ENCODE measurements around the gene SAFB. TPM values are rescaled to one million over a fixed set of nuclear protein-coding genes. Genes with fewer than 3 reads are reported as not detected.
"Not testable (repeated sequence)": the region's sequence is repeated elsewhere in the genome, so short reads cannot be mapped to it uniquely, and the experiment has no call there.

The SAFB gene
- total RNA-seq, 2 donors from 2014 or later, result 56.1 to 82.5 TPM

DNA sequence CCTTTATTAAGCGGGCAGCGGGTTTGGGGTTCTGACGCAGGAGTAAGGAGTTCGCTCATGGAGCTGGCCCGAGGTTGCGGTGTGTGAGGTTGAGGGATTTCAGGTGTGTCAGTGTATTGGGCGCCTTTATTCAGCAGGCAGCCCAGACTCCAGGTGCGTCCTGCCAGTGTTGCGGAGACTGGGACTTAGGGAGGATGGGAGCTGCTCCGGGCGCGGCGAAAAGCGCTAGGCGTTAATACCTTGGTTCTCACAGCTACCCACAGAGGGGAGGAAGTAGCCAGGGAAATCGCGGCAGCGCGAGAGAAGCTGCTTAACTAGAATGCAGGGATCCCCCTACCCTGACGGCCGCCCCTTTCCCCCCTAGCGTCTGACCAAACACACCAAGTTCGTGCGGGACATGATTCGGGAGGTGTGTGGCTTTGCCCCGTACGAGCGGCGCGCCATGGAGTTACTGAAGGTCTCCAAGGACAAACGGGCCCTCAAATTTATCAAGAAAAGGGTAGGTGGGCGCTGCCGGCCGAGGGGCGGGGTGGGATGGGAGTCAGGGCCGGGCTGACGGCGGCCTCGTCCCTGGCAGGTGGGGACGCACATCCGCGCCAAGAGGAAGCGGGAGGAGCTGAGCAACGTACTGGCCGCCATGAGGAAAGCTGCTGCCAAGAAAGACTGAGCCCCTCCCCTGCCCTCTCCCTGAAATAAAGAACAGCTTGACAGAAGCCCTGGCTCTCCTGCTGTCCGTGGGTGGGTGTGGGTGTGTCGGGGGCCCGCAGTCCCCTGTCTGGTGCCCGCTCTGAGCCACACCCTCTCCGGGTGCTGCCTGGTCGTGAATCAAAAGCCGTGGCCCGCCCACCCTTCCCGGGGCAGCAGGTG is 68.3 kb downstream of the SAFB start:
- intact Hi-C loops (cut with DNase I, micrococcal nuclease), result no loop called here
- DNase-seq (peak; percentile 73 to 89), ATAC-seq (peak; percentile 41)

DNA sequence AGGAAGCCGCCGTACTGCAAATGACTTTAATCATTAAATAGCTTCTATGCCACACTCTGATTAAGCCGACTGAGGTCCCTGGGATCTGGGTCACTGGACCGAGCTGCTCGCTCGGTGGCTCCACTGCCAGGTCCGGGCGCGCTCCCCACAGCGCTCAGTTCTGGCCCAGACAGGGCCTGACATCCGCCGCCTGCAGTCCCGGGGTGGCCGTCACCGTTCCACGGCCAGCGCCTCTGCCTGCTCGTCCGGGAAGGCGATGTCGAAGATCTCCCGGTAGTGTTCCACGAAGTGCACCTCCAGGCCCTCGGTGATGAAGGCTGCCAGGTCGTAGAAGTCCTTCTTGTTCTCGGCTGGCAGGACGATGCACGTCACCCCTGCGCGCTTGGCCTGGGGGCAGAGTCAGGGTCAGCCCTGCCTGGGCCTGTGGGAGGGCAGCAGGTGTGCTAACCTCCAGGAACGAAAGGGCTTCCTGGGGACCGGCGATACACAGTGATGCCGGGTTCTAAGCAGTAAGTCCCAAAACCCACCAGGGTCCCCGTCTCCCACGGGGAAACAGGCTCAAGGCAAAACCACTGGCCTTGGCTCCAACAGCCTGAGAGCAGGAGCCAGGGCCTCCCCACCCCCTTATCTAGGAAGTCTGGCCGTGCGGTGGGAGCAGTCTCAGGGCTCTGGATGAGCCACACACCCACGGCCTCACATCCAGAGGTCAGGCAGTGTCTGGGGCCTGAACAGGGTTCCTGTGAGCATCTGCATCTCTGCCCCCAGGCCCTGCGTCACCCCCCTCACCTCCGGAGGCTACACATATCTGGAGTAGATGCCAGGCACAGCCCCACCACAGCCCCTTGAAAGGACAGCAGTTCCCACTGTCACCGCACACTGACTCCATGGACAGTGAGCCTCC is 69.2 kb downstream of the SAFB start:
- no peak for ATAC-seq
- intact Hi-C loops (cut with DNase I, micrococcal nuclease), result no loop called here
- DNase-seq, result peak in 1 of 2 donors; percentile 31

DNA sequence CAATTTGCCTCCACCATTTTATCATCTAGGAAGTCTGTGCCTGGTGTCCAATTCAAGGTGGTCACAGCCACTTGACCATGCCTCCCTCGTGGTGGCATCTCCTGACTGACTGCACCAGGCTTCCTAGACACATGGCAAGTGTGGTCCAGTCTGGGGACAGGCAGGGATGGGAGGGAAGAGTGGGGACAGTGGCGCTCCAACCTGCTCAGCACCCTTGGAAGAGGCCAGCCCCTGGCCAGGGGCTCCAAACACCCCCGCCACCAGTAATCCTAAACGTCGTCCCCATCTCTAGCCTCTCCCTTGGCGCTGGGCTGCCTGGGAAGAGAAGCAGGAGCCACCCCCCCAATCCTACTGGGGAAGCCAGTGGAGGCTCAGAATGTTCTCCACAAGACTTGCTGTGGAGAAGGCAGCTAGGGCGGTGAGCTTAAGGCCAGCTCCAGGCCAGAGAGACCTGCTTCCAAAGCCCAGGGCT is 69.9 kb downstream of the SAFB start:
- DNase-seq, result peak in 1 of 2 donors; percentile 25
- no peak for ATAC-seq
- intact Hi-C loops (cut with DNase I, micrococcal nuclease), result no loop called here

DNA sequence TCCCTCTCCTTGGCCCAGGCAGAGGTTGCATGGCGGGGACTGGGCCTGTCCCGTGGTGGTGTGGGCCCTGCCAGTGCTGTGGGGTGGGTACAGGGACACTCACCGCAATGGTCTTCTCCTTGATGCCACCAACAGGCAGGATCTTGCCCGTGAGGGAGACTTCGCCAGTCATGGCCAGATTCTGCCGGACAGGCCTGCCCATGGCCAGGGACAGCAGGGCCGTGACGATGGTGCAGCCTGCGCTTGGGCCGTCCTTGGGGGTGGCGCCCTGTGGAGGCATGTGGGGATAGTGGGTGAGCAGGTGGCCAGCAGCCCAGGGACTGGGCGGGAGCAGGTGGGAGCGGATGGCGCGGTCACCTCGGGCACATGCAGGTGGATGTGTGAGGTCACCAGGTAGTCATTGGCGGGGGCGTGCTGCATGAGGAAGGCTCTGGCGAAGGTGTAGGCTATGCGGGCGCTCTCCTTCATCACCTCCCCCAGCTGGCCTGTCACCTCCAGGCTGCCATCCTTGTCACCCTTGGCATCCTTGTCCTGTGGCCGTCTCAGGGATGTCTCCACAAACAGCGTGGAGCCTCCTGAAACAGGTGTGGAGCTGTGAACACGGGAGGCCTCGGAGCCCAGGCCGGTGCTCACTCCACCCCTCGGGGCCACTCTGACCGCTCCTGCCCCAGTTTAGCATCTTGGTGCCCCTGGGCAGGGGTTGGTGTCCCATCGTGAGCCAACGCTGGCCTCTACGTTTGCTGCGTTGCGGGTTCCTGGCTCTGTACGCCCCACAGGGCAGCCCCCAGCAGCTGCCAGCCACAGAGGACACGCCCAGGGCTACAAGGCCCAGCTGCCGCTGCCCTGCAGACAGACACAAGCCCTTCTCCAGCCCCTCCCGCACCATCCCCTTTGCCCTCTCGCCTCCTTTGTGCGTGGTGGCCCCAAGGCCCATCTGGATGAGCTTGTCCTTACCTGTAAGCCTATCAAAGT is 70.6 kb downstream of the SAFB start:
- DNase-seq (peak in 1 of 2 donors; percentile 24), ATAC-seq (no peak)
- intact Hi-C loops (cut with DNase I, micrococcal nuclease), result no loop called here

DNA sequence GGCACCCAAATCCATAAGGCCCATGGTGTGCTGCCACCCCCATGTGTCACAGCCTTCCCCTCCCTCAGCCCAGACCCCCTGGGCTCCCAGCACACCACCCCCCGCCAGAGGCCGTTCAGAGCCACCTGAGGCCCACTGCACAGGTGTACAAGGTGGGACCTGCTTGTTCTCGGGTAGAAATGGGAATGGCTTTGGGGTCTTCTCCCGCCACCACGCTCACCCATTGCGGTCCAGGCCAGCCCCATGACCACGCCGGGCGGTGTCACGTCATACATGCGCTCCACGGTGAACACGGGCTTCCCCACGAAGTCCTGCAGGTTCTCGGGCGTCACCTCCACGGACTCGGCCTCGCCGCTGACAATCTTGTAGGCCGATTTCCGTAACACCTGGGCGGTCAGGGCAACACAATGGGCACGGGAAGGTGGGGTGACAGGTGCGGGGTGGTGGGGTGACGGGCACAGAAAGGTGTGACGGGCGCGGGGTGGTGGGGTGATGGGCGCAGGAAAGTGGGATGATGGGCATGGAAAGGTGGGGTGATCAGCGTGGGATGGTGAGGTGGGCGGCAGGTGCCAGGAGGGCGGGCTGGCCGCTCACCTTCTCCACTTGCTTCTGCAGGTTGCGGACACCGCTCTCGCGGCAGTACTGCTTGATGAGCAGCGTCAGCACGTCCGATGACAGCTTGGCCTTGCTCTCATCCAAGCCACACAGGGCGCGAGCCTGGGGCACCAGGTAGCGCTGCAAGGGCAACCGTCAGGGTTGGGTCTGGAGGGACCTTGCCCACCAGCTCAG is 71.5 kb downstream of the SAFB start:
- ATAC-seq, result no peak
- peak in 1 of 2 donors; percentile 32 for DNase-seq
- intact Hi-C loops (cut with DNase I, micrococcal nuclease), result no loop called here

DNA sequence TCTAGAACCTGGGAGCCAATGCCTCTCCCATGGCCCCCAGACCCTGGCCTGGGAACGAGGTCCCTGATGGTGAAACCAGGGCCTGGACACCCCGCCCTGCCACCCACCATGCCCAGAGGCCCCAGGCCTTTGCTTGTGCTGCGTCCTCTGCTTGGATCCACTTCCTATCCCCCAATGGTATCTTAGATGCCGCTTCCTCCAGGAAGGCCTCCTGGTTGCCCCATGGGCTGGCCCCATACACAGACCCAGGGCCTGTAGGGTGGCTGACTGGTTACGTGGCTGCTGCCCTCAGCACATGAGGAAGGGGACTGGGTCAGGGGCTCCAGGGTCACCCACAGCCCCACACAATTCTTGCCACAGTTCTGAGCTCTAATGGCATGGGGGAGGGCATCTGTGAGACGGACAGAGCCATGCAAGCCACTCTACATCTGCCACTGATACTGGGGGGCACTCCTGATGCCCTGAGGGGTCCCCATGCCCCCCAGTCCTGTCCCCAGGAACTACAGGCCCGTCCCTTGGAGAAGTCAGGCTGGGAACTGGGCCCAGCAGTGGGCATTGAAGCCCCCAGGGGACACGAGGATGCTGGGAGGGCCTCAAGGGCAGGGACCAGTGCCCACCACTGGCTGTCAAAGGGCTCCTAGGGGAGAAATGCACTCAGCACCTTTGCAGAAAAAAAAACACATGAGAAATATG is 72.2 kb downstream of the SAFB start:
- intact Hi-C loops (cut with DNase I, micrococcal nuclease), result no loop called here
- DNase-seq, result no peak
- ATAC-seq, result no peak

DNA sequence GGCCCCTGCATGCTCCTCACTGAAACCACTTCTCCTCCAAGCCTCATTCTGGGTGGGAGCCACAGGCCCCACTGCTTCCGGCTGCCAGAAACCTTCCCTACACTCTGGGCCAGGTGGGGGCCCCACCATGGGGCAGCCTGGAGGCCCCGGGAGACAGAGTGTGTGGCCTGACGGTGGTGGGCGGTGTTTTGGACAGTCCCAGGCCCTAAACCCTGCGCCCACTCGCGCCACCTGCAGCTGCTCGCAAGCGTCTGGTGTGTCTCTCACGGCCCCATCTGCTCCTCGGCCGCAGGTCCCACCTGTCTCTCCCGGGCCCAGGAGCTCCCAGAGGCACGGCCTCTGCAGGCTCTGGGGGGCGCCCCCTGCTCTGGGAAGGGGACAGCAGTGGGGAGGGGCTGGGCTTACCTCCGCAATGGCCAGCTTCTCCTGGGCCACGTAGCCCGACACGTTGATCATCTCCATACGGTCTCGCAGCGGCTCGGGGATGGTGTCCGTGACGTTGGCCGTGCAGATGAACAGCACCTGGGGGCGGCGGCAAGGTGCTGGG is 72.8 kb downstream of the SAFB start:
- intact Hi-C loops (cut with DNase I, micrococcal nuclease), result no loop called here
- DNase-seq (peak in 1 of 2 donors; percentile 24), ATAC-seq (no peak)

DNA sequence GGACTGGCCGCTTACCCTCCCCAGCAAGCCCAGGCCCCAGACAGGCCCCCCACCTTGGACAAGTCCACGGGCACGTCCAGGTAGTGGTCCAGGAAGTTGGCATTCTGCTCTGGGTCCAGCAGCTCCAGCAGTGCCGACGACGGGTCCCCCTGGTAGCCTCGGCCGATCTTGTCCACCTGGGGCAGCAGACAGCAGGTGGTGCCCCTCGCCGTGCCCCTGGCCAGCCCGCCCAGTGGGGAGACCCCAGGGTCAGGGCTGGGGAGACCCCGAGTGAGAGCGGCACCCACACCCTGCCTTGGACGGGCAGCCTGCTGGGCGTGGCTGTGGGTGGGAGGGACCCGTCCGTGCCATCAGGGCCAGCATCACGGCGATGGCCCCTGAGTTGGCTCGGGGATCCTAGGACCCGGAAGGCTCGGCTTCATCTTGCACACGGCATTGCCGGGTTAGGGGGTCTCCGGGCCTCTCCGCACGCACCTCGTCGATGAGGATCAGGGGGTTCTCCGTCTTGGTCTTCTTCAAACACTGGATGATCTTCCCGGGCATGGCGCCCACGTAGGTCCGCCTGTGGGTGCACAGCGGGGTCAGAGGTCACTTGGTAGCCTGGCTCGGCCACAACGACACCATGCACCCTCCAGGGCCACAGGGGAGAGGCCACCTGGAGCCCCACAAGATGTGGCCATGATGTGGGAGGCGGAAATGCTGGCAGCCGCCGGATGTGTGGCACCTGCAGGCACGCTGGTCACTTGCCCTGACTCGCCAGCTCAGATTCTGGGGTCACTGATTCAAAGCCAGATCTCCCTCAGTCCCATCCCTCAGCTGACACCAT is 73.5 kb downstream of the SAFB start:
- no peak for ATAC-seq
- DNase-seq, result peak in 1 of 2 donors; percentile 23
- intact Hi-C loops (cut with DNase I, micrococcal nuclease), result no loop called here

DNA sequence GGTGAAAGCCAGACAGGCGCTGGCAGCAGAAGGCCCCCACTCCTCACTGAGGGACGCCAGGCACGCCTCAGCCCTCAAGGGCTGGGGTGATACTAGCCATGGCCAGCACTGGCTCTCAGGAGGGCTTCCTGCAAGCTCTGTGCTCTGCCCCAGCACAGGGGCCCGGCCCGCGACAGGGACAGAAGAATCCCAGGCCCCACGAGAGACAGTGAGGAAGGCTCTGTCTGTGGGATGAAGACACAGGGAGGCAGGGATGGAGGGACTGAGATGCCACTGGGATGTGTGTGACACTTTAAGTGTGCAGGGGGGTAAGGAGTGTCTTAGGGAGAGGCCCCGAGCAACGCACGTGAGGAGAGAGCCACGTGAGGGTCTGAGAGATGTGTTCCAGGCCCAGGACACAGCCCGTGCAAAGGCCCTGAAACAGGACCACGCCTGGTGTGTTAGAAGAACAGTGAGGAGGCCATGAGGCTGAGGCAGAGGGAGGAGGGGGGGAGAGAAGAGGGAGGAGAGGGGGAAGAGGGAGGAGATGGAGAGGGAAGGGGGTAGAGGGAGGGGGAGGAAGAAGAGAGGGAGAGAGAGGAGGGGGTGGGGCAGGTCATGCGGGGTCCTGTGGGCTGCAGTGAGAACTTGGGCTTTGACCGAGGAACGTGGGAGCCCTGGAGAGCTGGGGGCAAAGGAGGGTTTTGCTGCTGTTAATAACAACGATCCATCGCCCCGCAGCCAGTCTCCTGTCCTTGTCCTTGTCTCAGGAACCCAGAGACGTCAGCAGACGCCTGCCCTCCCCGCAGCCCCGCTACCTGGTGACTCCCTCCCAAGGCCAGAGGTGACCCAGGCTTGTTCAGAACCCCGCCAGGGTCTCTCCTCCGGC is 74.4 kb downstream of the SAFB start:
- ATAC-seq, result no peak
- intact Hi-C loops (cut with DNase I, micrococcal nuclease), result no loop called here
- DNase-seq, result peak in 1 of 2 donors; percentile 23

DNA sequence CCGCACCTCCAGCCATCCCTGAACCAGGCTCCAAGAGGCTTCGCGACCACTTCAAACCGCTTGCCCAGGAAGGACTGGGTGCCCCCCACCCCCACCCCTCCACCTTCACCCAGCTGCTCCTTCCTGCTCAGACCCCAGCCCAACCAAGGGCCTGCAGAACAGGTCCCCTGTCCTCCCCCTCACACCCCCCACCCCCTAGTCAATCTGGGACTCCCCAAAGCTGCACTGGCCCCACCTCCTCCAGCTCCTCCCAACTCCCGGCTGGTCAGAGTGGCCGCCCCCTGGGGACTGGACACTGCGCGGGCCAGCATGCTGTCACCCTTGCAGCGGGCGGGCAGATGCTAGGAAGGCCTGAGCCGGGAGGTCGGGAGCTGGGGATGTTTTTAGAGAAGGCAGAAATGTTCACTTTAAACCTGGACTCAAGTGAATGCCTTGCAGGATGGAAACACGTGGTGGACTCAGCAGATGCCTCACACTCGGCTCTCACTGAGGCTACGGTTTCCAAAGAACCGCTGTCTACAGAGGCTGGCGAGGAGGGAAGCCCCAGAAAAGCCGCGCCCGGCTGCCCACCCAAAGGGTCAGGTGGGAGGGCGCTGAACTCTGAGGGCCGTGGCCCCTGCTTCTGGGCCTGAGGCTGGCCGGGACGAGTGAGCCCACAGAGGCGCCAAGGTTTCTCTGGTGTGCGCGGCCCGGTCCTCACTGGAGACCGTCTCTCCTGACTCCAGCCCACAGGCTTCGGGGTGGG is 75.2 kb downstream of the SAFB start:
- DNase-seq (peak in 1 of 2 donors; percentile 24), ATAC-seq (no peak)
- intact Hi-C loops (cut with DNase I, micrococcal nuclease), result no loop called here

DNA sequence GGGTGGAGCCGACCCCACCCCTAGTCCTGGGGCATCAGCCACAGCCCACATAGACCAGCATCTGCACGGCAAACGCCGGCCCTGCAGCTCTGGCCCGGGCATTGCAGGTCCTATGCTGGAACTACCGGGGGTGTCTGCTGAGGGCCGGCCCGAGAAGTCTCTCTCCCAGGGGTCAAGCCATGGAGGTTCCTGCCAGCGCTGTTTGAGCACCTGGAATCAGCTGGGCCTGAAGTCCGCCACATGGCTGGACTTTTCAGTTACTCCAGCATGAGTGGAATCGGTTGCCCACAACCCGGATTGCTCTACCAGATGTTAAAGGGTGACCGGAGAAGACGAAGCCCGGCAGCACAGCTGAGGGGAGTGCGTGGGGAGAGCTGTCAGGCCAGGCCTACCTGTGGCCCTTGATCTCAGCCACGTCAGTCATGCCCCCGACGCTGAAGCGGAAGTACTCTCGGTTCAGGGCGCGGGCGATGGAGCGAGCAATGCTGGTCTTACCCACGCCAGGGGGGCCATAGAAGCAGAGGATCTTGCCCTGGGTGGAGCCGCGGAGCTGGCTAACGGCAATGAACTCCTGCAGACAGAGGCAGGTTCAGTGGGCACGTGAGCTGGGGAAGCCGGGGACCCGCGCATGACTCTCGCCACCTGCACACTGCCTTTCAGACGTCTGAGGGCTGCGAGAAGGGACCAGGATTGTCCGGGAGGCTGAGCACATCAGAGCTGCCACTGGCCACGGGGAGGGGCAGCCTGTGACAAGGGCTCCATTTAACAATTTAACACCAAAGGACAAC is 75.9 kb downstream of the SAFB start:
- ATAC-seq (no peak), DNase-seq (no peak)
- intact Hi-C loops (cut with DNase I, micrococcal nuclease), result no loop called here

DNA sequence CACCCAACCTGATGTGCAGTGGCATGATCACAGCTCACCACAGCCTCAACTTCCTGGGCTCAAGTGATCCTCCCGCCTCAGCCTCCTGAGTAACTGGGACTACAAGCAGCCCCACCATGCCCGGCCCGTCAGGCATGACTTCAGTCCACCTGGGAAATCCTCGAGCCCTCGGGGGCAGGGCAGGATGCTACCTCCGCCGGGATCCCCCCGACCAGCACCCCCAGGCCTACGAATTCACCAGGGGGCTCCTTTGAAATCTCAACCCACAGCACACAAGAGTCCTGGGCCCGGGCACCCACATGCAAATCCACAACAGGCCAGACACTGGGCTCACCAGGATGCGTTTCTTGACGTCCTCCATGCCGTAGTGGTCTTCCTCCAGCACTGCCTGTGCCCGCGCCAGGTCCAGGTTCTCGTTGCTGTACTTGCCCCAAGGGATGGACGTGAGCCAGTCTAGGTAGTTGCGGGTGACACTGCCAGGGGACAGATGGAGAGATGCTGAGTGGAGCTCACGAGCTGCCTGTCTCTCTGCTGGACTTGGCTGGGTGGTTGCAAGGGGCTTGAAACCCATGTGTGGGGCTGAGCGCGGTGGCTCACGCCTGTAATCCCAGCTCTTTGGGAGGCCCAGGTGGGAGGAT is 77.7 kb downstream of the SAFB start:
- intact Hi-C loops (cut with DNase I, micrococcal nuclease), result no loop called here
- ATAC-seq (no peak), DNase-seq (no peak)

DNA sequence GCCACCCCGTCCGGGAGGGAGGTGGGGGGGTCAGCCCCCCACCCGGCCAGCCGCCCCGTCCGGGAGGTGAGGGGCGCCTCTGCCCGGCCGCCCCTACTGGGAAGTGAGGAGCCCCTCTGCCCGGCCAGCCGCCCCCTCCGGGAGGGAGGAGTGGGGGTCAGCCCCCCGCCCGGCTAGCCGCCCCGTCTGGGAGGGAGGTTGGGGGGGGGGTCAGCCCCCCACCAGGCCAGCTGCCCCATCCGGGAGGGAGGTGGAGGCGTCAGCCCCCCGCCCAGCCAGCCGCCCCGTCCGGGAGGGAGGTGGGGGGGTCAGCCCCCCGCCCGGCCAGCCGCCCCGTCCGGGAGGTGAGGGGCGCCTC is 79.1 kb downstream of the SAFB start:
- intact Hi-C loops (cut with DNase I, micrococcal nuclease); DNase-seq; ATAC-seq: not testable (repeated sequence)

Data from left colon (tissue), 2 donors.